ENCODE results near the gene RPS21. TPM values are rescaled to one million over a fixed set of nuclear protein-coding genes. Genes with fewer than 3 reads are reported as not detected.

RPS21 gene
- total and polyA plus RNA-seq, 2 of the 13 experiments (the other 11 are each of a cell fraction or from before 2014, with no cell fraction given), result 2,647 to 11,063 TPM

- no peak for TF ChIP-seq XBP1 (CRISPR knock-in tag; IDR thresholded peaks at IDR 0.05)
- peak; percentile 99 for TF ChIP-seq ATF7 (IDR thresholded peaks at IDR 0.05)
- peak; percentile 97 for TF ChIP-seq ATF7 (CRISPR knock-in tag; IDR thresholded peaks at IDR 0.05)
- TF ChIP-seq ZNF691 (CRISPR knock-in tag; IDR thresholded peaks at IDR 0.05; ENCODE audit: borderline replicate concordance, low read depth), result no peak
- no peak for TF ChIP-seq EZH2 (conservative IDR thresholded peaks at IDR 0.05; ENCODE audit: low read depth, low read length)
- TF ChIP-seq ZNF704 (CRISPR knock-in tag; IDR thresholded peaks at IDR 0.05; ENCODE audit: borderline replicate concordance), result 0 out of 2 replicates have a peak, but pooled peaks have one; percentile 38
- TF ChIP-seq CENPX (CRISPR knock-in tag; IDR thresholded peaks at IDR 0.05), result no peak
- peak; percentile 59; the same call in 1 of the 2 replicates for TF ChIP-seq HDAC2 (CRISPR knock-in tag; IDR thresholded peaks at IDR 0.05)
- TF ChIP-seq NR2C2 (CRISPR knock-in tag; IDR thresholded peaks at IDR 0.05; ENCODE audit: borderline replicate concordance), result peak; percentile 74; the same call in 1 of the 2 replicates
- no peak; the same call in 1 of the 2 replicates for TF ChIP-seq HCFC1 (IDR thresholded peaks at IDR 0.05; ENCODE audit: low read depth, low read length)
- no peak for TF ChIP-seq SNAI1 (CRISPR knock-in tag; IDR thresholded peaks at IDR 0.05; ENCODE audit: borderline replicate concordance)
- no peak for TF ChIP-seq PAF1 (CRISPR knock-in tag; IDR thresholded peaks at IDR 0.05)
- peak; percentile 36; the same call in 1 of the 2 replicates for TF ChIP-seq ZNF580 (CRISPR knock-in tag; IDR thresholded peaks at IDR 0.05; ENCODE audit: borderline replicate concordance, low read depth)
- TF ChIP-seq ZBTB26 (CRISPR knock-in tag; IDR thresholded peaks at IDR 0.05; ENCODE audit: borderline replicate concordance), result no peak; the same call in 1 of the 2 replicates
- peak; percentile 39 for TF ChIP-seq ELF1 (CRISPR knock-in tag; IDR thresholded peaks at IDR 0.05)
- TF ChIP-seq ZNF407 (CRISPR knock-in tag; IDR thresholded peaks at IDR 0.05; ENCODE audit: not compliant biosample characterization), result peak; percentile 89
- TF ChIP-seq ZNF660 (CRISPR knock-in tag; IDR thresholded peaks at IDR 0.05; ENCODE audit: borderline replicate concordance, low read depth), result no peak
Measured at GRCh38 chr20:62405108-62405980, 18.4 kb downstream of the RPS21 start (continued).

All from HepG2 (cell line).